HepG2 (cell line): ENCODE measurements around the gene GPR25. TPM values are rescaled to one million over a fixed set of nuclear protein-coding genes. Genes with fewer than 3 reads are reported as not detected.

Source experiments
- ATAC-seq: fragments of 200-7000 bp; cut with Tn5 transposase; 3 replicates; pipeline ENCODE4 v1.9.1; 2020; ENCODE audit warnings: mild to moderate bottlenecking, moderate library complexity
- BruUV-seq: library from RNA; stranded (reverse); fragments of 400-500 nt; replicated peaks from 2 replicates; lab custom pipeline; 2021; lab: Mats Ljungman, UMichigan
- CTCF ChIA-PET: fragments of 300-600 bp; formaldehyde crosslinking; extraction: SDS; loops from one replicate; lab custom pipeline; 2021; ENCODE audit warnings: low total read pairs, inconsistent platforms, low intra/inter-chr PET ratio; lab: Yijun Ruan, JAX
- POLR2A ChIA-PET: fragments of 350-600 bp; sonication (Branson Sonifier 250); formaldehyde crosslinking; loops from one replicate; lab custom pipeline; 2020; ENCODE audit warnings: antibody characterized with exemption, inconsistent platforms; lab: Yijun Ruan, JAX
- DNase-seq: peaks from one replicate; pipeline ENCODE4 v3.0.0-alpha.2; 2015; ENCODE audit warnings: low spot score
- FAIRE-seq: peaks from 3 replicates; lab custom pipeline; 2011; peaks lifted over from hg19 to GRCh38; lab: Jason Lieb, UNC
- H2AFZ ChIP-seq: one replicate; pipeline ENCODE4 v1.6.1; 2011; ENCODE audit warnings: low read length, inconsistent platforms
- H3K27ac ChIP-seq: fragments of 300-600 bp; 3 replicates; pipeline ENCODE4 v1.8.0; 2011; ENCODE audit warnings: mixed run types, mild to moderate bottlenecking, mixed read lengths, low read length, inconsistent platforms; ENCODE audit not compliant: insufficient read depth; ENCODE audit errors: extremely low read length
- H3K27me3 ChIP-seq, 2 experiments: fragments of 200-600 bp in 1 of 2; 2 replicates in 1 of 2; 3 replicates in 1 of 2; pipeline versions ENCODE4 v1.6.0 to v1.8.0; 2011; ENCODE audit warnings: low read length in 2 of 2, mild to moderate bottlenecking in 2 of 2, moderate library complexity in 2 of 2, inconsistent platforms in 1 of 2; ENCODE audit not compliant: insufficient read depth in 2 of 2, control insufficient read depth in 1 of 2
- H3K36me3 ChIP-seq, 2 experiments: fragments of 200-600 bp in 1 of 2; replicated peaks in 1 of 2; 2 replicates in 1 of 2; 3 replicates in 1 of 2; pipeline versions ENCODE4 v1.5.1 to v1.8.0; 2011; ENCODE audit warnings: low read length in 2 of 2, inconsistent platforms in 1 of 2; ENCODE audit not compliant: insufficient read depth in 2 of 2, control insufficient read depth in 1 of 2
- H3K4me1 ChIP-seq: 2 replicates; pipeline ENCODE4 v1.5.1; 2012; ENCODE audit warnings: low read length, inconsistent platforms; ENCODE audit not compliant: insufficient read depth
- H3K4me2 ChIP-seq: 2 replicates; pipeline ENCODE4 v1.6.0; 2011; ENCODE audit warnings: low read depth, low read length, inconsistent platforms
- H3K4me3 ChIP-seq, 3 experiments: fragments of 200-600 bp in 1 of 3; sonication (generic), shearing (Covaris generic) in 1 of 3; replicated peaks in 1 of 3; 2 replicates each; pipeline ENCODE4 v1.5.1; 2011 to 2016; ENCODE audit warnings: low read length in 3 of 3, inconsistent platforms in 2 of 3, low read depth in 2 of 3, mild to moderate bottlenecking in 2 of 3, control low read depth in 1 of 3, mixed read lengths in 1 of 3; ENCODE audit not compliant: insufficient read depth in 1 of 3
- H3K79me2 ChIP-seq: one replicate; pipeline ENCODE4 v1.6.1; 2011; ENCODE audit warnings: low read length, inconsistent platforms; ENCODE audit not compliant: insufficient read depth
- H3K9ac ChIP-seq: 2 replicates; pipeline ENCODE4 v1.6.0; 2011; ENCODE audit warnings: mild to moderate bottlenecking, low read depth, low read length, inconsistent platforms; ENCODE audit not compliant: insufficient read depth
- H3K9me3 ChIP-seq: 2 replicates; pipeline ENCODE4 v1.5.1; 2012; ENCODE audit warnings: mild to moderate bottlenecking, low read length
- H4K20me1 ChIP-seq: 2 replicates; pipeline ENCODE4 v1.6.0; 2011; ENCODE audit warnings: inconsistent platforms, mild to moderate bottlenecking, low read length, moderate library complexity; ENCODE audit not compliant: insufficient read depth
- ATAD3A ChIP-seq: sonication (generic); formaldehyde crosslinking; IDR thresholded peaks from 2 replicates; pipeline ENCODE4 v1.4.0; 2020; ENCODE audit warnings: missing genetic modification reagents
- CBFB ChIP-seq: sonication (generic); formaldehyde crosslinking; IDR thresholded peaks from 2 replicates; pipeline ENCODE4 v1.4.0; 2020; ENCODE audit warnings: missing genetic modification reagents
- CENPX ChIP-seq: sonication (generic); formaldehyde crosslinking; IDR thresholded peaks from 2 replicates; pipeline ENCODE4 v1.9.0; 2021; ENCODE audit warnings: mild to moderate bottlenecking, missing genetic modification reagents, moderate library complexity
- EP300 ChIP-seq, 3 experiments: sonication (generic) in 1 of 3; formaldehyde crosslinking in 1 of 3; IDR thresholded peaks; 2 replicates each; pipeline versions ENCODE4 v1.5.1 to v1.6.1; 2011 to 2020; ENCODE audit warnings: low read depth in 2 of 3, low read length in 2 of 3, borderline replicate concordance in 1 of 3, improper control_type of control experiment in 1 of 3, mild to moderate bottlenecking in 1 of 3, missing genetic modification reagents in 1 of 3, moderate library complexity in 1 of 3
- FOXO4 ChIP-seq: sonication (generic); formaldehyde crosslinking; conservative IDR thresholded peaks from 2 replicates; pipeline ENCODE4 v1.8.1; 2023; ENCODE audit warnings: missing genetic modification reagents
- GFI1 ChIP-seq: sonication (generic); formaldehyde crosslinking; IDR thresholded peaks from 2 replicates; pipeline ENCODE4 v1.5.0; 2020; ENCODE audit warnings: missing genetic modification reagents, mild to moderate bottlenecking, borderline replicate concordance
- MAX ChIP-seq: IDR thresholded peaks from 2 replicates; pipeline ENCODE4 v1.6.1; 2012; ENCODE audit warnings: inconsistent platforms
- MXD3 ChIP-seq: IDR thresholded peaks from 2 replicates; pipeline ENCODE4 v1.6.1; 2016; ENCODE audit warnings: mild to moderate bottlenecking, missing biosample characterization, missing genetic modification reagents
- PRDM4 ChIP-seq: sonication (generic); formaldehyde crosslinking; IDR thresholded peaks from 2 replicates; pipeline ENCODE4 v1.9.0; 2021; ENCODE audit warnings: missing genetic modification reagents, borderline replicate concordance
- RNF2 ChIP-seq: fragments of 450-650 bp; conservative IDR thresholded peaks from 2 replicates; pipeline ENCODE4 v1.6.1; 2016; ENCODE audit warnings: low read depth
- SMC3 ChIP-seq: IDR thresholded peaks from 2 replicates; pipeline ENCODE4 v1.6.1; 2011; ENCODE audit warnings: low read length, improper control_type of control experiment
- STAG1 ChIP-seq: sonication (generic); formaldehyde crosslinking; IDR thresholded peaks from 2 replicates; pipeline ENCODE4 v1.4.0; 2020; ENCODE audit warnings: missing genetic modification reagents
- SYNCRIP ChIP-seq: fragments of 200-400 bp; formaldehyde crosslinking; IDR thresholded peaks from 2 replicates; pipeline ENCODE4 v1.6.1; 2018; ENCODE audit warnings: mild to moderate bottlenecking, low read depth, low read length; ENCODE audit not compliant: insufficient read depth
- ZBTB2 ChIP-seq: sonication (generic); formaldehyde crosslinking; IDR thresholded peaks from 2 replicates; pipeline ENCODE4 v1.8.0; 2022; ENCODE audit warnings: low read depth, missing genetic modification reagents
- ZNF460 ChIP-seq: sonication (generic); formaldehyde crosslinking; IDR thresholded peaks from 2 replicates; pipeline ENCODE4 v1.5.1; 2020; ENCODE audit warnings: missing genetic modification reagents, mild to moderate bottlenecking, borderline replicate concordance
- ZNF572 ChIP-seq: sonication (generic); formaldehyde crosslinking; IDR thresholded peaks from 2 replicates; pipeline ENCODE4 v1.5.1; 2020; ENCODE audit warnings: mild to moderate bottlenecking, missing genetic modification reagents
- ZNF709 ChIP-seq: sonication (generic); formaldehyde crosslinking; IDR thresholded peaks from 2 replicates; pipeline ENCODE4 v1.5.0; 2020; ENCODE audit warnings: mild to moderate bottlenecking, missing genetic modification reagents
- ZNF713 ChIP-seq: sonication (generic); formaldehyde crosslinking; IDR thresholded peaks from 2 replicates; pipeline ENCODE4 v1.4.0; 2020; ENCODE audit warnings: mild to moderate bottlenecking, missing genetic modification reagents
- ZNF784 ChIP-seq: sonication (generic); formaldehyde crosslinking; IDR thresholded peaks from 2 replicates; pipeline ENCODE4 v1.5.1; 2020; ENCODE audit warnings: missing genetic modification reagents, mild to moderate bottlenecking, borderline replicate concordance
- WGBS: methylation state at CpG from one replicate; pipeline ENCODE4 v1.1.6; 2017; ENCODE audit warnings: low lambda C conversion rate; 5-methylcytosine and 5-hydroxymethylcytosine counted together
- in situ Hi-C: cut with HindIII; loops from 2 replicates; pipeline ENCODE4 v1.10.0; 2017; ENCODE audit warnings: low pct_unique_long_range_greater_than_20kb; ENCODE audit not compliant: extremely low pct_ligation_motif_present
- intact Hi-C: fragments of 100-400 bp; cut with micrococcal nuclease; formaldehyde crosslinking; loops from one replicate; pipeline ENCODE4 v1.10.0; 2022; ENCODE audit not compliant: unreplicated experiment
- polyA plus RNA-seq, 8 experiments: library from polyadenylated mRNA; depleted of rRNA in 3 of 8; stranded (reverse) in 7 of 8; unstranded in 1 of 8; fragments of >200 nt; fragmentation: Illumina TruSeq in 4 of 8; extraction: Trizol in 4 of 8; gene quantifications; 2 replicates each; pipeline versions ENCODE4 v1.2.1 to v1.2.3, GENCODE V29; 2011 to 2016; ENCODE audit warnings: low read depth in 4 of 8, missing spikeins in 1 of 8, mixed read lengths in 1 of 8; ENCODE audit not compliant: insufficient read depth in 1 of 8
- total RNA-seq, 5 experiments: library from RNA; depleted of rRNA; stranded (reverse); fragments of >200 nt; fragmentation: Illumina TruSeq; extraction: Trizol; gene quantifications; 2 replicates each; pipeline ENCODE4 v1.2.3, GENCODE V29; 2016; ENCODE audit warnings: low read depth in 1 of 5

Gene GPR25
- total and polyA plus RNA-seq, 2 of the 13 experiments (the other 11 are each of a cell fraction or from before 2014, with no cell fraction given) = not detected

- in situ Hi-C loops (no loop called here), intact Hi-C loops (no loop called here)
- H3K4me1 ChIP-seq = peaks cover 33% of the 10 kb centered on the region
- H4K20me1 ChIP-seq = no peaks in the 10 kb centered on the region
- no peak for ATAC-seq
- BruUV-seq = no TSS peak
- ChIA-PET POLR2A (no interaction called here), CTCF (no interaction called here)
- no peak for TF ChIP-seq CENPX (CRISPR knock-in tag)
- no peak for TF ChIP-seq ZNF709 (CRISPR knock-in tag)
- no peak for TF ChIP-seq EP300 (IDR thresholded peaks at IDR 0.05; ENCODE audit: low read depth in 2 of 2, low read length in 2 of 2)
- no peak for TF ChIP-seq EP300 (CRISPR knock-in tag; IDR thresholded peaks at IDR 0.05; ENCODE audit: borderline replicate concordance)
- no peak for TF ChIP-seq SYNCRIP
- no peak for TF ChIP-seq MAX
- TF ChIP-seq ZNF460 (CRISPR knock-in tag) = no peak
- no peak for TF ChIP-seq SMC3
- no peak for TF ChIP-seq STAG1 (CRISPR knock-in tag)
- TF ChIP-seq RNF2 = no peak
- no peak for TF ChIP-seq ZNF713 (CRISPR knock-in tag)
- TF ChIP-seq MXD3 = no peak
- TF ChIP-seq CBFB (CRISPR knock-in tag) = no peak
- no peak for TF ChIP-seq GFI1 (CRISPR knock-in tag)
- TF ChIP-seq PRDM4 (CRISPR knock-in tag) = no peak
- no peak for TF ChIP-seq ZNF784
- no peak for TF ChIP-seq FOXO4 (CRISPR knock-in tag)
- no peak for TF ChIP-seq ZNF572 (CRISPR knock-in tag)
- TF ChIP-seq ZBTB2 = no peak
- no peak for TF ChIP-seq ATAD3A
- no peak overlapping the region for H3K4me3 ChIP-seq
- no peak for DNase-seq
- H3K79me2 ChIP-seq = no peaks in the 10 kb centered on the region
- no peaks in the 10 kb centered on the region for H3K9me3 ChIP-seq
- H3K36me3 ChIP-seq = no peaks in the 10 kb centered on the region
- H3K9ac ChIP-seq = no peak overlapping the region
- H3K4me2 ChIP-seq = no peak overlapping the region
- no peak for FAIRE-seq
- 78% methylated on average over 2 of the region's 2 CpGs for WGBS
- H2AFZ ChIP-seq = no peak overlapping the region
- H3K27me3 ChIP-seq = no peaks in the 10 kb centered on the region
- H3K27ac ChIP-seq = no peak overlapping the region
These were observed 49.6 kb downstream of the GPR25 start for GRCh38 chr1:200922406-200922805.
